Liver (tissue), 3 donors: ENCODE data around the gene LPP.

Experiments used
- ATF3 ChIP-seq: IDR thresholded peaks from 2 replicates; pipeline ENCODE4 v1.6.1; 2016; ENCODE audit warnings: antibody characterized with exemption
- CTCF ChIP-seq: fragments of 150-350 bp; IDR thresholded peaks from 2 replicates; pipeline ENCODE4 v1.5.1; 2017; ENCODE audit warnings: improper control_type of control experiment, low read depth, low read length; ENCODE audit not compliant: missing input control
- EGR1 ChIP-seq, 2 donors: IDR thresholded peaks; 2 replicates each; pipeline ENCODE4 v1.6.1; 2016 to 2018; ENCODE audit warnings: antibody characterized with exemption in 2 of 2, low read depth in 2 of 2
- FOXA1 ChIP-seq: IDR thresholded peaks from 2 replicates; pipeline ENCODE4 v1.6.1; 2016; ENCODE audit warnings: antibody characterized with exemption
- GABPA ChIP-seq, 2 donors: IDR thresholded peaks in 1 of 2; conservative IDR thresholded peaks in 1 of 2; 2 replicates each; pipeline ENCODE4 v1.6.1; 2016; ENCODE audit warnings: antibody characterized with exemption in 2 of 2, mild to moderate bottlenecking in 1 of 2, moderate library complexity in 1 of 2
- HNF4A ChIP-seq, 2 donors: conservative IDR thresholded peaks; 2 replicates each; pipeline ENCODE4 v1.6.1; 2016; ENCODE audit warnings: antibody characterized with exemption in 2 of 2, mild to moderate bottlenecking in 2 of 2
- HNF4G ChIP-seq: IDR thresholded peaks from 2 replicates; pipeline ENCODE4 v1.6.1; 2016; ENCODE audit warnings: antibody characterized with exemption
- MAX ChIP-seq: IDR thresholded peaks from 2 replicates; pipeline ENCODE4 v1.6.1; 2016; ENCODE audit warnings: antibody characterized with exemption
- RAD21 ChIP-seq, 2 donors: IDR thresholded peaks; 2 replicates each; pipeline ENCODE4 v1.6.1; 2016; ENCODE audit warnings: antibody characterized with exemption in 2 of 2, mild to moderate bottlenecking in 2 of 2
- REST ChIP-seq: IDR thresholded peaks from 2 replicates; pipeline ENCODE4 v1.6.1; 2016; ENCODE audit warnings: antibody characterized with exemption, mild to moderate bottlenecking
- RXRA ChIP-seq, 2 donors: IDR thresholded peaks; 2 replicates each; pipeline ENCODE4 v1.6.1; 2017 to 2018; ENCODE audit warnings: antibody characterized with exemption in 2 of 2, mild to moderate bottlenecking in 1 of 2
- TAF1 ChIP-seq: conservative IDR thresholded peaks from 2 replicates; pipeline ENCODE4 v1.6.1; 2016; ENCODE audit warnings: antibody characterized with exemption, mild to moderate bottlenecking
- donor health status: healthy.
- donor health status: healthy.

GRCh38 chr3:188673646-188674186 lies 519.8 kb downstream of the LPP start:
- no peak for TF ChIP-seq HNF4A (conservative IDR thresholded peaks at IDR 0.05)
- no peak for TF ChIP-seq MAX
- TF ChIP-seq CTCF = no peak
- TF ChIP-seq RAD21 (IDR thresholded peaks at IDR 0.05) = no peak
- TF ChIP-seq ATF3 = no peak
- TF ChIP-seq REST = no peak
- TF ChIP-seq FOXA1 = no peak
- TF ChIP-seq GABPA (IDR thresholded peaks at IDR 0.05 in 1 of 2, conservative IDR thresholded peaks at IDR 0.05 in 1 of 2) = no peak
- no peak for TF ChIP-seq RXRA (IDR thresholded peaks at IDR 0.05)
- TF ChIP-seq HNF4G = no peak
- TF ChIP-seq TAF1 = no peak
- TF ChIP-seq EGR1 (IDR thresholded peaks at IDR 0.05; ENCODE audit: low read depth in 2 of 2) = no peak
